ENCODE measurements around the gene C15orf39.
"Not testable (repeated sequence)": the region's sequence is repeated elsewhere in the genome, so short reads cannot be mapped to it uniquely, and the experiment has no call there.

C15orf39 gene

GRCh38 chr15:75163150-75163564 lies 38.5 kb upstream of the C15orf39 start:
- no peaks in the 10 kb centered on the region for H3K36me3 ChIP-seq (ENCODE audit: control insufficient read depth in 1 of 2, insufficient read depth in 2 of 2, low read length in 2 of 2)
- no peak overlapping the region for H3K27ac ChIP-seq (ENCODE audit: low read length)
- no peaks in the 10 kb centered on the region for H3K4me1 ChIP-seq (ENCODE audit: control insufficient read depth in 1 of 2, insufficient read depth in 2 of 2, low read length in 2 of 2)
- H3K27me3 ChIP-seq (ENCODE audit: low read depth, low read length): no peaks in the 10 kb centered on the region
- no peak overlapping the region for H3K4me3 ChIP-seq (ENCODE audit: low read depth in 1 of 2, low read length in 2 of 2)
- no peaks in the 10 kb centered on the region for H3K9me3 ChIP-seq (ENCODE audit: control insufficient read depth in 1 of 2, low read length in 2 of 2)

- no peaks in the 10 kb centered on the region for H3K4me1 ChIP-seq (ENCODE audit: control insufficient read depth in 1 of 2, insufficient read depth in 2 of 2, low read length in 2 of 2)
- no peaks in the 10 kb centered on the region for H3K36me3 ChIP-seq (ENCODE audit: control insufficient read depth in 1 of 2, insufficient read depth in 2 of 2, low read length in 2 of 2)
- no peak overlapping the region for H3K27ac ChIP-seq (ENCODE audit: low read length)
- H3K27me3 ChIP-seq (ENCODE audit: low read depth, low read length): no peaks in the 10 kb centered on the region
- H3K4me3 ChIP-seq (ENCODE audit: low read depth in 1 of 2, low read length in 2 of 2): no peak overlapping the region
- no peaks in the 10 kb centered on the region for H3K9me3 ChIP-seq (ENCODE audit: control insufficient read depth in 1 of 2, low read length in 2 of 2)
Measured at GRCh38 chr15:75164625-75165350, 36.9 kb upstream of the C15orf39 start.

- not testable (repeated sequence) for H3K27me3 ChIP-seq (ENCODE audit: low read depth, low read length); H3K4me1 ChIP-seq (ENCODE audit: control insufficient read depth in 1 of 2, insufficient read depth in 2 of 2, low read length in 2 of 2); H3K9me3 ChIP-seq (ENCODE audit: control insufficient read depth in 1 of 2, low read length in 2 of 2); H3K27ac ChIP-seq (ENCODE audit: low read length); H3K36me3 ChIP-seq (ENCODE audit: control insufficient read depth in 1 of 2, insufficient read depth in 2 of 2, low read length in 2 of 2); H3K4me3 ChIP-seq (ENCODE audit: low read depth in 1 of 2, low read length in 2 of 2)
Measured at GRCh38 chr15:75166489-75167063, 35.1 kb upstream of the C15orf39 start.

- H3K36me3 ChIP-seq (ENCODE audit: control insufficient read depth in 1 of 2, insufficient read depth in 2 of 2, low read length in 2 of 2): no peaks in the 10 kb centered on the region
- H3K27me3 ChIP-seq (ENCODE audit: low read depth, low read length): no peaks in the 10 kb centered on the region
- H3K9me3 ChIP-seq (ENCODE audit: control insufficient read depth in 1 of 2, low read length in 2 of 2): no peaks in the 10 kb centered on the region
- H3K4me1 ChIP-seq (ENCODE audit: control insufficient read depth in 1 of 2, insufficient read depth in 2 of 2, low read length in 2 of 2): no peaks in the 10 kb centered on the region
- H3K27ac ChIP-seq (ENCODE audit: low read length): no peak overlapping the region
- no peak overlapping the region for H3K4me3 ChIP-seq (ENCODE audit: low read depth in 1 of 2, low read length in 2 of 2)
Measured at GRCh38 chr15:75167588-75168350, 33.9 kb upstream of the C15orf39 start.

GRCh38 chr15:75168374-75168773 lies 33.3 kb upstream of the C15orf39 start:
- Histone ChIP-seq H3K4me1 (ENCODE audit: control insufficient read depth in 1 of 2, insufficient read depth in 2 of 2, low read length in 2 of 2) (no peaks in the 10 kb centered on the region), H3K27ac (ENCODE audit: low read length) (no peak overlapping the region), H3K36me3 (ENCODE audit: control insufficient read depth in 1 of 2, insufficient read depth in 2 of 2, low read length in 2 of 2) (no peaks in the 10 kb centered on the region), H3K9me3 (ENCODE audit: control insufficient read depth in 1 of 2, low read length in 2 of 2) (no peaks in the 10 kb centered on the region), H3K27me3 (ENCODE audit: low read depth, low read length) (no peaks in the 10 kb centered on the region), H3K4me3 (ENCODE audit: low read depth in 1 of 2, low read length in 2 of 2) (no peak overlapping the region)

GRCh38 chr15:75170203-75170602 lies 31.5 kb upstream of the C15orf39 start:
- H3K36me3 ChIP-seq (ENCODE audit: control insufficient read depth in 1 of 2, insufficient read depth in 2 of 2, low read length in 2 of 2): no peaks in the 10 kb centered on the region
- H3K4me1 ChIP-seq (ENCODE audit: control insufficient read depth in 1 of 2, insufficient read depth in 2 of 2, low read length in 2 of 2): no peaks in the 10 kb centered on the region

GRCh38 chr15:75170711-75171341 lies 30.9 kb upstream of the C15orf39 start:
- Histone ChIP-seq H3K36me3 (ENCODE audit: control insufficient read depth in 1 of 2, insufficient read depth in 2 of 2, low read length in 2 of 2) (no peaks in the 10 kb centered on the region), H3K27ac (ENCODE audit: low read length) (no peak overlapping the region), H3K4me1 (ENCODE audit: control insufficient read depth in 1 of 2, insufficient read depth in 2 of 2, low read length in 2 of 2) (no peaks in the 10 kb centered on the region), H3K4me3 (ENCODE audit: low read depth in 1 of 2, low read length in 2 of 2) (no peak overlapping the region), H3K9me3 (ENCODE audit: control insufficient read depth in 1 of 2, low read length in 2 of 2) (no peaks in the 10 kb centered on the region), H3K27me3 (ENCODE audit: low read depth, low read length) (no peaks in the 10 kb centered on the region)

More at GRCh38 chr15:75170203-75170602, 31.5 kb upstream of the C15orf39 start:
- Histone ChIP-seq H3K27ac (ENCODE audit: low read length) (no peak overlapping the region), H3K4me3 (ENCODE audit: low read depth in 1 of 2, low read length in 2 of 2) (no peak overlapping the region), H3K27me3 (ENCODE audit: low read depth, low read length) (no peaks in the 10 kb centered on the region), H3K9me3 (ENCODE audit: control insufficient read depth in 1 of 2, low read length in 2 of 2) (no peaks in the 10 kb centered on the region)

GRCh38 chr15:75171408-75171807 lies 30.3 kb upstream of the C15orf39 start:
- H3K9me3 ChIP-seq (ENCODE audit: control insufficient read depth in 1 of 2, low read length in 2 of 2): no peaks in the 10 kb centered on the region
- H3K36me3 ChIP-seq (ENCODE audit: control insufficient read depth in 1 of 2, insufficient read depth in 2 of 2, low read length in 2 of 2): no peaks in the 10 kb centered on the region
- H3K27ac ChIP-seq (ENCODE audit: low read length): no peak overlapping the region
- H3K4me3 ChIP-seq (ENCODE audit: low read depth in 1 of 2, low read length in 2 of 2): no peak overlapping the region
- H3K27me3 ChIP-seq (ENCODE audit: low read depth, low read length): no peaks in the 10 kb centered on the region
- H3K4me1 ChIP-seq (ENCODE audit: control insufficient read depth in 1 of 2, insufficient read depth in 2 of 2, low read length in 2 of 2): peaks cover 0 to 4% of the 10 kb centered on the region in 2 donors

- H3K27me3 ChIP-seq (ENCODE audit: low read depth, low read length): no peaks in the 10 kb centered on the region
- no peak overlapping the region for H3K4me3 ChIP-seq (ENCODE audit: low read depth in 1 of 2, low read length in 2 of 2)
- H3K4me1 ChIP-seq (ENCODE audit: control insufficient read depth in 1 of 2, insufficient read depth in 2 of 2, low read length in 2 of 2): peaks cover 0 to 6% of the 10 kb centered on the region in 2 donors
- H3K27ac ChIP-seq (ENCODE audit: low read length): no peak overlapping the region
- H3K36me3 ChIP-seq (ENCODE audit: control insufficient read depth in 1 of 2, insufficient read depth in 2 of 2, low read length in 2 of 2): no peaks in the 10 kb centered on the region
- no peaks in the 10 kb centered on the region for H3K9me3 ChIP-seq (ENCODE audit: control insufficient read depth in 1 of 2, low read length in 2 of 2)
Measured at GRCh38 chr15:75172284-75172820, 29.3 kb upstream of the C15orf39 start.

GRCh38 chr15:75174102-75174501 lies 27.6 kb upstream of the C15orf39 start:
- H3K36me3 ChIP-seq (ENCODE audit: control insufficient read depth in 1 of 2, insufficient read depth in 2 of 2, low read length in 2 of 2): no peaks in the 10 kb centered on the region
- peaks cover 4% of the 10 kb centered on the region for H3K27me3 ChIP-seq (ENCODE audit: low read depth, low read length)
- no peak overlapping the region for H3K4me3 ChIP-seq (ENCODE audit: low read depth in 1 of 2, low read length in 2 of 2)
- no peaks in the 10 kb centered on the region for H3K9me3 ChIP-seq (ENCODE audit: control insufficient read depth in 1 of 2, low read length in 2 of 2)
- peaks cover 6 to 20% of the 10 kb centered on the region in 2 donors for H3K4me1 ChIP-seq (ENCODE audit: control insufficient read depth in 1 of 2, insufficient read depth in 2 of 2, low read length in 2 of 2)
- H3K27ac ChIP-seq (ENCODE audit: low read length): no peak overlapping the region

GRCh38 chr15:75174729-75175128 lies 27.0 kb upstream of the C15orf39 start:
- no peak overlapping the region for H3K27ac ChIP-seq (ENCODE audit: low read length)
- no peaks in the 10 kb centered on the region for H3K36me3 ChIP-seq (ENCODE audit: control insufficient read depth in 1 of 2, insufficient read depth in 2 of 2, low read length in 2 of 2)
- no peak overlapping the region for H3K4me3 ChIP-seq (ENCODE audit: low read depth in 1 of 2, low read length in 2 of 2)
- H3K27me3 ChIP-seq (ENCODE audit: low read depth, low read length): peaks cover 4% of the 10 kb centered on the region
- H3K9me3 ChIP-seq (ENCODE audit: control insufficient read depth in 1 of 2, low read length in 2 of 2): no peaks in the 10 kb centered on the region
- H3K4me1 ChIP-seq (ENCODE audit: control insufficient read depth in 1 of 2, insufficient read depth in 2 of 2, low read length in 2 of 2): peaks cover 13 to 26% of the 10 kb centered on the region in 2 donors

All from muscle layer of duodenum (tissue), 2 donors.